ENCODE results near the gene TNFSF8. TPM values are rescaled to one million over a fixed set of nuclear protein-coding genes. Genes with fewer than 3 reads are reported as not detected.

Gene TNFSF8, protein sequence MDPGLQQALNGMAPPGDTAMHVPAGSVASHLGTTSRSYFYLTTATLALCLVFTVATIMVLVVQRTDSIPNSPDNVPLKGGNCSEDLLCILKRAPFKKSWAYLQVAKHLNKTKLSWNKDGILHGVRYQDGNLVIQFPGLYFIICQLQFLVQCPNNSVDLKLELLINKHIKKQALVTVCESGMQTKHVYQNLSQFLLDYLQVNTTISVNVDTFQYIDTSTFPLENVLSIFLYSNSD
- total RNA-seq: not detected in 2 replicates

DNA sequence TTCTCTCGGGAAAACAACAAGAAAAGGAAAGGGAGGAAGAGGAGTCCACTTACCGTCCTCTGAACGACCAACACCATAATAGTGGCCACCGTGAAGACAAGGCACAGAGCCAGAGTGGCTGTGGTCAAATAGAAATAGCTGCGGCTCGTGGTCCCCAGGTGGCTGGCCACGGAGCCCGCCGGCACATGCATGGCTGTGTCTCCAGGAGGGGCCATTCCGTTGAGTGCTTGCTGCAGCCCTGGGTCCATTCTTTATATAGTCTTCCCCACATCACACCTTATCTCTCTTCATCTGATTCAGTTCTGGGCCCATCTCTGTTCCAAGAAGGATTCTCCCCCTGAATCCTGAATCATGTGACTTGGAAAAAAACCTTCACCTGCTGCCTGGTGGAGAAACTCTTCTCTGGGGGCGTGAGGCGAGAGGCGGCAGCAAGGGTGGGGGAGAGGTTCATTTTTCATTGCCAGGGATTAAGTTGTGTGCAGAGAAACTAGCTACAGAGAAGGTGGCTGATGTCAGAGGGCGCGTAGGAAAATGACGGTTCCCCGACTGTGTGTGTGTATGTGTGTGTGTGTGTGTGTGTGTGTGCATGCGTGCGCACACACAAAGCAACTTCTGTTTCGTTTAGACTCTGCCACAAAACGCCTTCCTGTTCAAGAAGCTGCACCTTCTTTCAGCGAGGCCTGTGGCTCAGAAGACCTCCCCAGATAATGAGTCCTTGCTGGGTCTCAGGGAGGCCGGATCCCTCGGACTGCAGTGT, at the start of gene TNFSF8:
TNFSF8 (minus strand) TSS at position 536 of the 757 bp plus-strand sequence; CDS start at position 248, 288 bp downstream.

Other genes starting within 250 kb of the TNFSF8 start
- gene TEX48, start 248.4 kb downstream of the TNFSF8 start, total RNA-seq: not detected in 2 replicates
- under 0.01 and 0.17 TPM in 2 replicates for gene TNFSF15, start 124.6 kb downstream of the TNFSF8 start, total RNA-seq
- 39.7 and 41.3 TPM in 2 replicates for gene TNC, start 187.6 kb upstream of the TNFSF8 start, total RNA-seq

Data from bronchus fibroblast of lung (primary cell).